ENCODE measurements around the gene TNFRSF25. TPM values are rescaled to one million over a fixed set of nuclear protein-coding genes. Genes with fewer than 3 reads are reported as not detected.

Gene TNFRSF25
- total RNA-seq, 1 experiment from 2014 or later, result 19.4 TPM

GRCh38 chr1:6416295-6416656, 49.7 kb downstream of the TNFRSF25 start:
- no peak overlapping the region for H2AFZ ChIP-seq (ENCODE audit: low read length)
- no peaks in the 10 kb centered on the region for H4K20me1 ChIP-seq (ENCODE audit: control insufficient read depth, insufficient read depth, insufficient read length)
- H3K4ac ChIP-seq (ENCODE audit: low read depth, low read length), result no peak overlapping the region
- Mint-ChIP-seq H3K27me3 (ENCODE audit: low read depth) (peaks cover 97% of the 10 kb centered on the region), H3K36me3 (ENCODE audit: insufficient read depth in 1 of 3, low read depth in 3 of 3) (no peaks in the 10 kb centered on the region), H3K4me1 (peaks cover 22% of the 10 kb centered on the region in 2 experiments), H3K27ac (no peak overlapping the region), H3K9me3 (no peaks in the 10 kb centered on the region; a peak in 1 of 5 replicates), H3K4me3 (no peak overlapping the region)
- peaks cover 7% of the 10 kb centered on the region for H3K23me2 ChIP-seq (ENCODE audit: insufficient read length, low read depth, low read length, poor library complexity, severe bottlenecking)
- no peak overlapping the region for H3K23ac ChIP-seq (ENCODE audit: insufficient read length, low read depth, low read length)
- no peak overlapping the region for H3T11ph ChIP-seq (ENCODE audit: low read length)
- H3K79me2 ChIP-seq (ENCODE audit: insufficient read depth, low read length), result no peaks in the 10 kb centered on the region
- no peaks in the 10 kb centered on the region for H3K79me1 ChIP-seq (ENCODE audit: insufficient read depth, low read depth, low read length, poor library complexity, severe bottlenecking)
- H4K8ac ChIP-seq (replicated peaks; ENCODE audit: insufficient read length, low read depth, low read length), result no peak overlapping the region
- no peak overlapping the region for H4K5ac ChIP-seq (ENCODE audit: insufficient read length, low read depth, low read length)
- H3K14ac ChIP-seq (ENCODE audit: insufficient read depth, low read length), result no peak overlapping the region
- H4K91ac ChIP-seq (ENCODE audit: insufficient read length, low read depth, low read length), result no peak overlapping the region
- H3K4me2 ChIP-seq (ENCODE audit: insufficient read depth, insufficient read length, low read length), result no peak overlapping the region
- no peak for DNase-seq
- H3K27ac ChIP-seq (ENCODE audit: insufficient read length, low read depth, low read length), result no peak overlapping the region
- no peak overlapping the region for H2BK120ac ChIP-seq (ENCODE audit: low read depth, low read length, poor library complexity, severe bottlenecking)
- H2BK20ac ChIP-seq (ENCODE audit: low read depth, low read length, poor library complexity, severe bottlenecking), result no peak overlapping the region
- peaks cover 50% of the 10 kb centered on the region for H3K27me3 ChIP-seq (ENCODE audit: insufficient read depth, low read length)
- H3K56ac ChIP-seq (ENCODE audit: insufficient read length, low read depth, low read length), result no peak overlapping the region
- H2BK12ac ChIP-seq (ENCODE audit: insufficient read length, low read depth, low read length), result no peak overlapping the region
- peaks cover 3% of the 10 kb centered on the region; the same call in 1 of the 2 replicates for H3K4me1 ChIP-seq (ENCODE audit: insufficient read depth, low read length)
- H3K18ac ChIP-seq (ENCODE audit: insufficient read length, low read depth, low read length), result no peak overlapping the region
- H2BK15ac ChIP-seq (ENCODE audit: low read depth, low read length), result no peak overlapping the region
- TF ChIP-seq CTCF (conservative IDR thresholded peaks at IDR 0.05), result no peak
- no peak overlapping the region for H3K9ac ChIP-seq (ENCODE audit: extremely low read depth, insufficient read length, low read length)
- no peak overlapping the region for H2BK5ac ChIP-seq (ENCODE audit: insufficient read length, low read length)
- WGBS (ENCODE audit: extremely low coverage, insufficient read length, low lambda C conversion rate), result no CpG with 5 or more reads among the region's 8 CpGs
- H2AK5ac ChIP-seq (ENCODE audit: insufficient read length, low read length), result no peak overlapping the region
- H3K9me3 ChIP-seq (ENCODE audit: control insufficient read depth, low read depth, low read length), result no peaks in the 10 kb centered on the region

Measured in H9 (cell line).